Glomerular visceral epithelial cell (primary cell): ENCODE measurements around the gene NEAT1.

Experiments used
- DNase-seq: peaks from one replicate; pipeline ENCODE4 v3.0.0-alpha.2; 2016; ENCODE audit errors: extremely low spot score

Gene NEAT1

GRCh38 chr11:65433657-65434056 lies 11.1 kb downstream of the NEAT1 start:
- peak; percentile 14 for DNase-seq

DNA sequence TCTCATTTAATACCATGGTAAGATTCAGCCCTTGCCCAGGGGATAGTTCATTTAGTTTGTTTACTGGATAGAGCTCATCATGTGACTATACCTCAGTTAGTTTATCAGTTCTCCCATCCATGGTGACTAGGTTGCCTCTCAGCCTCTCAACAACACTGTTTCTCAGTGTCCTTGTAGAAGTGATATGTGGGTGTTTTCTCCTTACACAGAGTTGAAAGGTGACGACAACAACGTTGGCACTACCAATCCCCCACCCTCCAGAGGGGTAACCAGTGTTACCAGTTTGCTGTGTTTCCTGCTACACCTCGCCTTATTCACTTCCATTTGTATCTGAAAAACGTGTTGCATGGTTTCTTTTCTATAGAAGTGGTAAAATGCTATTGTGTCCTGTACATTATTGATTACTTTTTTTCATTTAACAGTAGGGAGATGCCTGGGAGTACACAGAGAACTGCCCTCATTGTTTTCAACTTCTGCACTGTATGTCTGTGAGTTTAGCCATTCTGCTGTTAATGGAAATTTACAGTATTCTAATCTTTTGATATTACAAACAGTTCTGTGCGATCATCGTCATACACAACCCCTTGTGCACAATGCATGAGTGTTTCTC lies 11.6 kb downstream of the NEAT1 start:
- DNase-seq, result peak; percentile 27

DNA sequence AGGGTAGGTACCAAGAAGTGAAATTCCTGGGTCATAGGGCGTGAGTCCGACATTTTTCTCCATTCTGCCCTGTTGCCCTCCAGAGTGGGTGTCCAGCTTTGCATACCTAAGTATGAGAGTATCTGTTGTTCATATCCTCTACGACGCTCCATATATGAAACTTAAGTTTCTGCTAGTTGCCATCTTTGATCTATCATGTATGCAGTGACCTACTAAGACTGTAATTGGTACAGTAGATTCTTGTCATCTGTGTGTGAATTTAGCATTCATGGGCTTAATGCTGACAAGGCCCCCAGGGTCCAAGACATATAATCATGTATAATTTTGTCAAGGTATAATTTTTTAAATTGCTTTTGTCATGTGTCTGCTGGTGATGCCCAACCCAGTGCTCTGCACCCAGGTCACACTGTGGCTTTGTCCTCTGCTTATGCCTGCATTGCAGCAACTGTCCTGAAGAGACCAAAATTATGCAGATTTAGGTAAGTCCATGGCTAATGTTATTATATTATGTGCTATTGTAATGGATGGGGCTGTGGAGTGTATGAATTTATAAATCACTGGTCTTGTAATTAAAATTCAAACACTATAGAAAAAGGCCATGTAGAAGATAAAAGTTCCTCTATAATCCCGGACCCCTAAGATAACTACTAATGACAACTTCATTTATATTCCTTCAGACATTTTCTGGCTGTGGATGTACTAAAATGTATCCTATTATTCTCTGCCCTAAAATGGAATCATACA lies 12.2 kb downstream of the NEAT1 start:
- peak; percentile 27 for DNase-seq

- DNase-seq, result peak; percentile 23
Observed at GRCh38 chr11:65435411-65435931, 12.9 kb downstream of the NEAT1 start.

DNA sequence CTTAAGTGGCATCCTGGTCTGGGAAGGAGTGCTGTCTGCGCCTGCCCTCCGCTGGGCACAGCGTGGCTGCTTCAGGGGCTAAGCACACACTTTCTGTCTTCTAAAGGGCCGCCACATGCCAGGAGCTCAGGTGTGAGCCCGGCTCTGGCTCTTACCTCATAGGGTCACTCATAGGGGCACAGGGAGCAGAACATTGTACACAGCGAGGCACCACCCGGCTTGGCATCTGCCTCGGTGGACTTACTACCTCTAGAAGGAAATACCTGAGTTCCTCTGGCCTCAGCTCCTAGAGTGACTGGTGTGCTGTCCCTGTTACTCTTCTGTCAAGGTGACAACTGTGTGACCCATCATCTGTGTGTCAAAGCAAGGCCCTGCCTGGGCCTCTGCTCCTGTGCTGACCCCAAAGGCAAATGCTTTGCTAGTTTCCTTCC lies 13.4 kb downstream of the NEAT1 start:
- no peak for DNase-seq

DNA sequence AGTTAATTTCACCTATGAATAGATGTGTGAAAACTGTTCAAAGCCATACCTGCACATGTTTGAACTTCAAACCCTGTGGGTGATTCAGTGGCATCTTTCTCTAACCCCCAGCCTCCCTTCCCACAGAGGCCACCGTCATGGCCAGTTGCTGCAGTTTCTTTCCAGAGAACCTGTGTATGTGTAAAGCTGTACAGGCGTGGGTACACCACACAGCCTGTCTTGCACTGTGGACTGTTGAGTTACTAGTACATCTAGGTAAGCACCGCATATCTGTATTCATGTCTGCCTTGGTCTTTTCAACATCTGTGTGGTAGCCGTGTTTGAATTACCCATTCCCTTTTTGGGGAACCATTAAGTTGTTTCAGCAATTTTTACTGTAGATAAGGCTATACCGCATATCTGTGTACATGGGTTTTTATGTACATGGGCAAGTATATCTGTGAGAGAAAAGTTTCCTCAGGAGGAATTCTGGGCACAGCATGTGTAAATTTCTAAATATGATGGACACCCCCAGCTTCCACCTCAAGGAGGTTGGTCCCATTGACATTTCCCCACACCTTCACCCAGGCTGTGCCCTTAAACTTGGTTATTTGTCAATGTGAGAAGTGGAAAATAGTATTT lies 13.9 kb downstream of the NEAT1 start:
- DNase-seq, result peak; percentile 41

- DNase-seq, result peak; percentile 33
Observed at GRCh38 chr11:65437436-65438227, 15.0 kb downstream of the NEAT1 start.

DNA sequence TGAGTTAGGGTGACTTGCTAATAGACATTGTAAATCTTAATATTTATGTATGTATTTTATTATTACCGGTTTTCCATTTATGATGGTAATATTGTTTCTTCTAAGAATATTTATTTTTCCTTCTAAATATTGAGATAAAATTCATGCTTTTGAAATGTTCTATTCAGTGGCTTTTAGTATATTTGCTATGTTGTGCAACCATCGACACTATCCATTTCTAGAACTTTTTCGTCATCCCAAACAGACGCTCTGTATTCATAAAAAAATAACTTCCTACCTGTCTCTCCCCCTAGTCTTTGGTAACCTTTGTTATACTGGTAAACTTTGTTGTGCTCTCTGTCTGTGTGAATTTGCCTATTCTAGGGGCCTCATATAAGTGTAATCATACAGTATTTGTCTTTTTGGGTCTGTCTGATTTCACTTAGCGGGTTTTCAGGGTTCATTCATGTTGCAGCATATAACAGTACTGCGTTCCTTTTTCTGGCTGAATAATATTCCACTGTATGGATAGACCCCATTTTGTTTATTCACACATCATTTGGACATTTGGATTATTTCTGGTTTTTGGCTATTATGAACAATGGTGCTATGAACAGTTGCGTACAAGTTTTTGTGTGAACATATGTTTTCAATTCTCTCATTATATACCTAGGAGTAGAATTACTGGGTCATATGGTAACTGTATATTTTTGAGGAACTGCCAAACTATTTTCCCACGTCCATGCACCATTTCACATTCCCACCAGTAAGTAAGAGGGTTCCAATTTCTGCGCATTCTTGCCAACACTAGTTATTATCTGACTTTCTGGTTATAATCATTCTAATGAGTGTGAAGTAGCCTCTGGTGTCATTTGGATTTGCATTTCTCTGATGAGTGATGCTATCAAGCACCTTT lies 15.9 kb downstream of the NEAT1 start:
- peak; percentile 20 for DNase-seq

GRCh38 chr11:65439331-65440181 lies 17.0 kb downstream of the NEAT1 start:
- peak; percentile 26 for DNase-seq

GRCh38 chr11:65440831-65441499 lies 18.4 kb downstream of the NEAT1 start:
- DNase-seq, result peak; percentile 35

- peak; percentile 33 for DNase-seq
Observed at GRCh38 chr11:65442842-65443331, 20.3 kb downstream of the NEAT1 start.

DNA sequence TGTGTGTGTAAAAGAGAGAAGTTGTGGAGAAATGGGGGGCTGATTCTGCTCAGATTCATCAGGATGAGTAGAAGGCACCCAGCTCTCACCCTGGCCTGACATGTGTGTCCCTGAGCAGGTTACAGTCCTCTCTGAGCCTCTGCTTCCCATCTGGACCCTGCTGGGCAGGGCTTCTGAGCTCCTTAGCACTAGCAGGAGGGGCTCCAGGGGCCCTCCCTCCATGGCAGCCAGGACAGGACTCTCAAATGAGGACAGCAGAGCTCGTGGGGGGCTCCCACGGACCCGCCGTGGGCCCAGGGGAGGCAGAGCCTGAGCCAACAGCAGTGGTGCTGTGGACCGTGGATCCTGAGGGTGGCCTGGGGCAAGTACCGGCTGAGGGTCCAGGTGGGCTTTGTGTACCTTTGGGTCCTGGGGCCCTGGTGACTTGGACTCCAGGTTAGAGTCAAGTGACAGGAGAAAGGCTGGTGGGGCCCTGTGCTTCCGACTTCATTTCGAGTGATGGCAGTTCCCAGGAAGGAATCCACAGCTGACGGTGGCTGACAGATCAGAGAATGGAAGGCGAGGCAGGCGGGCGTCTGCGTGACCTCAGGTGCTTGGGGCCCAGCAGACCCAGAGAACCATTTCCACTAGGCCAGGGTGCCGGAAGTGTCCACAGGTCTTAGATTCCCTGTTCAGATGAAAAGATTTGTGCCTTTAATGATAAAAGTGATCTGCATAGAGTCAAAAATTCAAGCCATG lies 21.9 kb downstream of the NEAT1 start:
- DNase-seq, result peak; percentile 33

DNA sequence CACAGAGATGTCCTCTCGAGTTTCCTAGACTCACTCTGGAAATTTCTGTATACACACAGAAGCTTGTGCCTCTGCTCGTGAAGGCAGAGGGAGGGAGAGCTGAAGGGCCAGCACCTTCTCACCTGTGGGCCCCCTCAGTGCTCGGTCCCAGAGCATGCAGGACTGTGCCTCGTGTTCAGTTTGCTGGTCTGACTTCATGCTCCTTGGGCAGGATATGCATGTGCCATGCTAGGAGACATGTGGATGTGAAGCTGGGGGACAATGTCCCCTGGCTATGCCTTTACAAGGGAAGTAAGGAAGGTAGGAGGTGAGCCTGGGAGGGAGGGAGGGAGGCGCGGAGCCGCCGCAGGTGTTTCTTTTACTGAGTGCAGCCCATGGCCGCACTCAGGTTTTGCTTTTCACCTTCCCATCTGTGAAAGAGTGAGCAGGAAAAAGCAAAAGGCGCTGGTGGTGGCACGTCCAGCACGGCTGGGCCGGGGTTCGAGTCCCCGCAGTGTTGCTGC lies 22.6 kb downstream of the NEAT1 start:
- DNase-seq, result peak; percentile 25

- DNase-seq, result peak; percentile 43
Observed at GRCh38 chr11:65445604-65446445, 23.2 kb downstream of the NEAT1 start.

DNA sequence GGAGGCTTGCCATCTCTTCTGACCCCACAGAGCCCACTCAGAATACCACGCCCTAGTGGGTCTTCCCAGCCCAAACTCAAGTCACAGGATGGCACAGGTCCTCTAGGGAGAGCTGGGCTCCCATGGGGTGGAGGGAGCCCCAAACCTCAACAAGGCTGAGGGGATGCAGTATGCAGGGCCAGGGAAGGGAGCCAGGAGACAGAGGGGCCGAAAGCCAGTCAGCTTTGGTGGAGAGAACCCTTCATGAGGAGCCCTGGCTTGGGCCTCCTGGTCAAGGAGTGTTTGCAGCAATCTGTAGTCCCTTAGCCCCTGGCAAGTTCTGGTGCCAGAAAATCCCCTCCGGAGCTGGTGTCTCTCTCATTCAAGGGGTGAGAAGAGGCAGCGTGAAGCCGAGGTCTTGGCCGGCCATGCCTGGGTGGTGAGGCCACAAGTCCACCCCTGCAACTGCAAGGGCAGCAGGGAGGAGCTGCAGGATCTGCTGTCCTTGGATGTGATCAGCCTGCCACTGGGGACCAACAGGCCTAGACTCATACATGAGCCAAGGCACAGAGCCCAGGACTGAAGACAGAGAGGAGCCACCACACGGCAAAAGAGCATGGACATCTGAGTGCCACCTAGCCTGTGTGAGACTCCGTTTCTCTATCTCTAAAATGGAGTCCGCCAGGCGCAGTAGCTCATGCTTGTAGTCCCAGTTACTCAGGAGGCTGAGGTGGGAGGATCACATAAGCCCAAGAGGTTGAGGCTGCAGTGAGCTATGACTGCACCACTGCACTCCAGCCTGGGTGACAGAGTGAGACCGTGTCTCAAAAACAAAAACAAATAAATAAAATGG lies 24.1 kb downstream of the NEAT1 start:
- DNase-seq, result peak; percentile 27

DNA sequence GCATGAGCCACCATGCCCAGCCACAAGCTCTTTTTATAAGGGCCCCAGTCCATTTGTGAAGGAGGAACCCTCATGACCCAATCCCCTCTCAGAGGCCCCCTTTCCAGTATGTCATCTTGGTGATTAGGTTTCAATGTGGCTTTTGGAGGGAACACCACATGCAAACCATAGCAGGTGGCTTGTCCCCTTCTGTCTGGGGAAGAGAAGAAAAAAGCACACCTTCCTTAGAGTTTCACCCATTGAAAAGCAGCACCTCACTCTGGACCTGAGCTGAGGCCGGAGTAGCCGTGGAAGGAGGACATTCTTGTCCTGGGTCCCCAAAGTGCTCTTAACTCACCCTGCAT lies 25.4 kb downstream of the NEAT1 start:
- no peak for DNase-seq
